ENCODE results near the gene SLC6A3.

DNA sequence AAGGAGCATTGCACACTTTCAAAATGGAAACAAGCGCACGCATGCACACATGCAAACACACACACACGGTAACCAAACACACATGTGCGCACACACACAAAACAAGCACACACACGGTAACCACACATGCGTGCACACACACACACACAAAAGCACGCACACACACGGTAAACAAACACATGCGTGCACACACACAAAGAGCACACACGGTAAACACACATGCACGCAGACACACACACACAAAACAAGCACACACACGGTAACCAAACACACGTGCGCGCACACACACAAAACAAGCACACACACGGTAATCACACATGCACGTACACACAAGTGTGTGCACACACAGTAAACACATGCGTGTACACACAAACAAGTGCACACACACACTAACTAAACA, 19.3 kb upstream of the SLC6A3 start:
- TF ChIP-seq POLR2A (IDR thresholded peaks at IDR 0.05; ENCODE audit: low read length): no peak
- no peak for TF ChIP-seq GATA1 (IDR thresholded peaks at IDR 0.05; ENCODE audit: low read depth, low read length)
